Heart left ventricle (tissue), 13 donors: Measurements from ENCODE around the gene RTL5.

Experiments used
- CTCF ChIP-seq, 12 donors: fragments of 200-600 bp; sonication (generic) in 4 of 12; IDR thresholded peaks; one replicate each; pipeline versions ENCODE4 v1.5.0 to v1.8.0; 2018 to 2022; ENCODE audit warnings: antibody characterized with exemption in 12 of 12, mild to moderate bottlenecking in 5 of 12
- POLR2A ChIP-seq, 2 donors: fragments of 450-650 bp; IDR thresholded peaks; one replicate each; pipeline ENCODE4 v1.6.1; 2017; ENCODE audit warnings: antibody characterized with exemption in 2 of 2, mild to moderate bottlenecking in 2 of 2, moderate library complexity in 2 of 2
- donor health status: ischemic (EF 13 %, LVEDD 7.1; RV severe dilation, severe dysfunction).
- donor health status: DM: no; HTN: yes; CAD: no.
- donor health status: DM: no; HTN: no; CAD: no.
- donor health status: ischemic (EF 25% LVEDD 6.9; RV normal size, moderate dysfunction).
- donor health status: ischemic (EF 25% LVEDD 5.7; RV mildly dilated, moderate dysfunction).
- donor health status: ischemic (EF 35%, LVEDD 5.7; RV mildly dilated, moderate dysfunction).
- donor health status: nonischemic (EF 11% LVEDD 7.7; RV severe dilation, severe dysfunction).
- donor health status: DM: yes; HTN: yes; CAD: no.
- donor health status: PGD.
- donor health status: ischemic (EF 29% LVEDD 5.4; RV normal size, mild dysfunction).
- donor health status: nonischemic (EF 23%, LVEDD 6.1; RV moderate dilation, normal function).

- peak in 8 of 12 donors; percentile 11 to 42 (median 22) for TF ChIP-seq CTCF (IDR thresholded peaks at IDR 0.05)
- no peak for TF ChIP-seq POLR2A (IDR thresholded peaks at IDR 0.05)
Measured at GRCh38 chrX:72128881-72129280, 2.8 kb downstream of the RTL5 start.
